Uterus (tissue), 4 donors: ENCODE measurements around the gene PPP1R9A. TPM values are rescaled to one million over a fixed set of nuclear protein-coding genes. Genes with fewer than 3 reads are reported as not detected.

Experiments used
- DNase-seq, 2 donors: peaks; one replicate each; pipeline ENCODE4 v3.0.0-alpha.2; 2019 to 2020
- H3K27ac ChIP-seq, 2 donors: fragments of 200-600 bp; sonication (generic); 1 replicate in 1 of 2; 2 replicates in 1 of 2; pipeline ENCODE4 v1.5.1; 2016 to 2018
- H3K27me3 ChIP-seq, 2 donors: fragments of 200-600 bp; sonication (generic); one replicate each; pipeline ENCODE4 v1.5.1; 2018 to 2019; ENCODE audit warnings: control low read depth in 1 of 2
- H3K36me3 ChIP-seq, 2 donors: fragments of 200-600 bp; sonication (generic); one replicate each; pipeline ENCODE4 v1.5.1; 2019; ENCODE audit warnings: control low read depth in 1 of 2
- H3K4me1 ChIP-seq, 2 donors: fragments of 200-600 bp; sonication (generic); one replicate each; pipeline ENCODE4 v1.5.1; 2018 to 2019; ENCODE audit warnings: control low read depth in 1 of 2
- H3K4me3 ChIP-seq, 2 donors: fragments of 200-600 bp; sonication (generic); 1 replicate in 1 of 2; 2 replicates in 1 of 2; pipeline ENCODE4 v1.5.1; 2018 to 2019; ENCODE audit warnings: mild to moderate bottlenecking in 1 of 2
- H3K9me3 ChIP-seq, 2 donors: fragments of 200-600 bp; sonication (generic); one replicate each; pipeline ENCODE4 v1.5.1; 2019; ENCODE audit warnings: control low read depth in 1 of 2
- POLR2A ChIP-seq, 2 donors: fragments of 450-650 bp; IDR thresholded peaks; one replicate each; pipeline ENCODE4 v1.6.1; 2016; ENCODE audit warnings: antibody characterized with exemption in 2 of 2, mild to moderate bottlenecking in 1 of 2, moderate library complexity in 1 of 2
- intact Hi-C: fragments of 100-400 bp; cut with DNase I; formaldehyde crosslinking; loops from one replicate; pipeline ENCODE4 v1.15.1; 2023; ENCODE audit warnings: low total_unique reads
- total RNA-seq, 4 donors: library from RNA; depleted of rRNA in 3 of 4; stranded (reverse); fragments of >200 nt in 3 of 4; gene quantifications; one replicate each; pipeline versions ENCODE4 v1.1.0 to v1.2.4, GENCODE V29; 2014 to 2023
- TF ChIP-seq, protein P1 (sequence below), 4 experiments: fragments of 200-600 bp in 2 of 4; fragments of 450-650 bp in 2 of 4; sonication (generic) in 2 of 4; IDR thresholded peaks; one replicate each; pipeline ENCODE4 v1.5.1; 2016 to 2019; ENCODE audit warnings: antibody characterized with exemption in 4 of 4, mild to moderate bottlenecking in 2 of 4, moderate library complexity in 1 of 4
- donor health status: DM: yes; HTN: yes; CAD: no.

PPP1R9A gene
- total RNA-seq, 4 donors from 2014 or later: 5.3 to 39.6 (median 15.0) TPM

DNA sequence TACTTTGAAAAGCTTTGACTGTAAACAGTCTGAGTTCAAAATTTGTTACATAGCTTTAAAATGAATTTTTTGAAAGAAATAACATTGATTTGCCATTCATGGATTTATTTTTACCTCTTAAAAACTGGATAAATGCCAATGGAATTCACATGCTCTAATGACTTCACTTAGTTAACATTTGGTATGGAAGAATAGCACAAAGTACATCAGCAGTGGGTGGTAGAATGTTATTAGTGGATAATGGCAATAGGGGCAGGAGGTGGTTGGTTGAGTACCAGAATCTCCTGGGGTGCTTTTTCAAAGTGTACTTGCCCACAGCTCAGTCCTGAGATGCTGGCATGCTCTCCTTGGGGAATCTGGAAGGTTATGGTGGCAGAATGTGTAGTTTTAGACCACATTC lies 4.7 kb downstream of the PPP1R9A start:
- Histone ChIP-seq H3K4me1 (no peaks in the 10 kb centered on the region), H3K4me3 (no peak overlapping the region), H3K36me3 (no peaks in the 10 kb centered on the region), H3K27me3 (no peaks in the 10 kb centered on the region), H3K27ac (no peak overlapping the region), H3K9me3 (no peaks in the 10 kb centered on the region)
- TF ChIP-seq POLR2A (IDR thresholded peaks at IDR 0.05): no peak
- TF ChIP-seq, protein P1, sequence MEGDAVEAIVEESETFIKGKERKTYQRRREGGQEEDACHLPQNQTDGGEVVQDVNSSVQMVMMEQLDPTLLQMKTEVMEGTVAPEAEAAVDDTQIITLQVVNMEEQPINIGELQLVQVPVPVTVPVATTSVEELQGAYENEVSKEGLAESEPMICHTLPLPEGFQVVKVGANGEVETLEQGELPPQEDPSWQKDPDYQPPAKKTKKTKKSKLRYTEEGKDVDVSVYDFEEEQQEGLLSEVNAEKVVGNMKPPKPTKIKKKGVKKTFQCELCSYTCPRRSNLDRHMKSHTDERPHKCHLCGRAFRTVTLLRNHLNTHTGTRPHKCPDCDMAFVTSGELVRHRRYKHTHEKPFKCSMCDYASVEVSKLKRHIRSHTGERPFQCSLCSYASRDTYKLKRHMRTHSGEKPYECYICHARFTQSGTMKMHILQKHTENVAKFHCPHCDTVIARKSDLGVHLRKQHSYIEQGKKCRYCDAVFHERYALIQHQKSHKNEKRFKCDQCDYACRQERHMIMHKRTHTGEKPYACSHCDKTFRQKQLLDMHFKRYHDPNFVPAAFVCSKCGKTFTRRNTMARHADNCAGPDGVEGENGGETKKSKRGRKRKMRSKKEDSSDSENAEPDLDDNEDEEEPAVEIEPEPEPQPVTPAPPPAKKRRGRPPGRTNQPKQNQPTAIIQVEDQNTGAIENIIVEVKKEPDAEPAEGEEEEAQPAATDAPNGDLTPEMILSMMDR (IDR thresholded peaks at IDR 0.05): no peak
- DNase-seq: no peak
- intact Hi-C loops: no loop called here

DNA sequence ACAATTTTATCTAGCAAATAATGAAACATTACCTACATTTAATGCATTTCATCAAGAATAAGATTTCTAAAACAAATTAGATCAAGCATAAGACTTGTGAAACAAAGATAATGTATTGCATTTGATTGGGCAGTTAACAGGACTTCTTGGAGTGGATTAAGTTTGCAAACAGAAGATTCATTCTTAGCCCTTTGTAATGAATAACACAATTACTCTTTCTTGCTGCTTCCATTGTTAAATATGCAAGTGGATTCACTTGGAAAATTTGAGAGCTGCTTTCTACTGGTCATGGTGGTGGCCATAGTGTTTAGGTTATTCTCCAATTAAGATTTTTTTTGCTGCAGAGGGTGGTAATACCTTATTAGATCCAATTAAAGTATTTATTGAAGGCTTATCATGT lies 6.0 kb downstream of the PPP1R9A start:
- H3K27ac ChIP-seq: no peak overlapping the region
- intact Hi-C loops: no loop called here

DNA sequence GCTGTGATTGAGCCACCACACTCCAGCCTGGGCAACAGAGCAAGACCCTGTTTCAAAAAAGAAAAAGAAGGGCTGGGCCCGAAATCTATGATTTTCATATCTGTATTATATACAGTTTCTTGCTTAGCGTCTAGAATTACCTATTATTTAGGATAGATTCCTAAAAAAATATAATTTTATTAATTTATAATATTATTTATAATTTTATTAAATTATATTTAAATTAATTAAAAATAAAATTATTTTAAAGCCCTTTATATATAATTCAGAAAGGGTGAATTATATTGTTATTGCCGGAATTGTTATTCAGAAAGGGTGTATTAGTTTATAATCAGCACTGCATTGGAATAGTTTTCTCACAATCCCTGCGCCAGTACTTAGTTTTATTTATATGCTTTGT lies 14.5 kb downstream of the PPP1R9A start:
- TF ChIP-seq POLR2A (IDR thresholded peaks at IDR 0.05): no peak
- TF ChIP-seq, protein P1 (IDR thresholded peaks at IDR 0.05): no peak
- intact Hi-C loops: no loop called here

More for the DNA sequence above, 6.0 kb downstream of the PPP1R9A start:
- no peak for DNase-seq
- Histone ChIP-seq H3K9me3 (no peaks in the 10 kb centered on the region), H3K4me3 (no peak overlapping the region), H3K27me3 (no peaks in the 10 kb centered on the region), H3K4me1 (no peaks in the 10 kb centered on the region), H3K36me3 (no peaks in the 10 kb centered on the region)
- no peak for TF ChIP-seq POLR2A (IDR thresholded peaks at IDR 0.05)
- TF ChIP-seq, protein P1 (IDR thresholded peaks at IDR 0.05): no peak

DNA sequence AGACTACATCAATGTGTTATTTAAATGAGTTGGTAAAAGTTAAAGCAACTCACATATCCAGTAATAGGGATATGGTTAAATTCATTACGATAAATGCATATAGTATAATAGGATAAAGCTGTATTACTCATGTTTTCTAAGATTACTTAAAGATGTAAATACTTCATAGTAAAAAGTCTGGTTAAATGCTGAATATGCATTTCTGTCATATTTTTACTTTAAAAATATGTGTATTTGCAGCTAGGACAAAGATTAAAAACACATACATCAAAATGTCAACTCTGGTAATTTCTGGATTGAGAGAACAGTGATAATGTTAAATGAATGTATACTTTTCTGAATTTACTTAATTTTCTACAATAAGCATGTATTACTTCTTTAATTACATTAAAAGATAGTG lies 15.1 kb downstream of the PPP1R9A start:
- H3K4me3 ChIP-seq: no peak overlapping the region
- H3K4me1 ChIP-seq: no peaks in the 10 kb centered on the region
- H3K36me3 ChIP-seq: no peaks in the 10 kb centered on the region
- DNase-seq: no peak
- H3K27me3 ChIP-seq: no peaks in the 10 kb centered on the region
- intact Hi-C loops: no loop called here
- H3K9me3 ChIP-seq: no peaks in the 10 kb centered on the region
- no peak for TF ChIP-seq POLR2A (IDR thresholded peaks at IDR 0.05)
- TF ChIP-seq, protein P1 (IDR thresholded peaks at IDR 0.05): no peak
- no peak overlapping the region for H3K27ac ChIP-seq

More for the DNA sequence above, 14.5 kb downstream of the PPP1R9A start:
- H3K4me3 ChIP-seq: no peak overlapping the region
- no peaks in the 10 kb centered on the region for H3K27me3 ChIP-seq
- no peaks in the 10 kb centered on the region for H3K9me3 ChIP-seq
- H3K27ac ChIP-seq: no peak overlapping the region
- DNase-seq: no peak
- H3K4me1 ChIP-seq: no peaks in the 10 kb centered on the region
- no peaks in the 10 kb centered on the region for H3K36me3 ChIP-seq

DNA sequence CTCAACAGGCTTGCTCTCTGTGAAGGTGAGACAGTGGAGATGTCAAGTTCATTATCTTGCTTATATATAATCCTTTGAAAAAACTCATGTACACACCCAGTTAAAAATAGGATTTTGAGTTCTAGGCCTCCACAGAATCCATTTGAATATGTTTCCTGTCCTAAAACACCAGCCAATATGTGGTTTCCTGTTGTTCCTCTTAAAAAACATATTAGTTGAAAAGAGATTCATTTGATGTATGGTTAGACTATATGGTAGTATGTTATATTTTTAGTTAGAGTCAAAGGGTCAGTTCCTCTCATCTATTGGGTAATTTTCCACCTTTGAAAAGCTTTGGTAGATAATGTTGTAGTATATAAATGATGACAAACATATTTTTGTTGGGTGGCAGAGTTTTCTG lies 16.0 kb downstream of the PPP1R9A start:
- intact Hi-C loops: no loop called here
- no peak for DNase-seq
- TF ChIP-seq, protein P1 (IDR thresholded peaks at IDR 0.05): no peak
- TF ChIP-seq POLR2A (IDR thresholded peaks at IDR 0.05): no peak
- H3K9me3 ChIP-seq: no peaks in the 10 kb centered on the region
- H3K4me1 ChIP-seq: no peaks in the 10 kb centered on the region
- no peaks in the 10 kb centered on the region for H3K36me3 ChIP-seq
- no peak overlapping the region for H3K27ac ChIP-seq
- H3K4me3 ChIP-seq: no peak overlapping the region
- no peaks in the 10 kb centered on the region for H3K27me3 ChIP-seq
